Glomerular endothelial cell (primary cell): ENCODE results near the gene CFAP77. TPM values are rescaled to one million over a fixed set of nuclear protein-coding genes. Genes with fewer than 3 reads are reported as not detected.

Experiments
- DNase-seq: peaks from one replicate; pipeline ENCODE4 v3.0.0-alpha.2; 2011; ENCODE audit warnings: low read depth, low spot score; ENCODE audit errors: extremely low read depth
- total RNA-seq: library from RNA; depleted of rRNA; stranded (reverse); fragments of >200 nt; gene quantifications from 2 replicates; pipeline ENCODE4 v1.2.3, GENCODE V29; 2015

Gene CFAP77
- total RNA-seq, 1 donor from 2014 or later = not detected

DNA sequence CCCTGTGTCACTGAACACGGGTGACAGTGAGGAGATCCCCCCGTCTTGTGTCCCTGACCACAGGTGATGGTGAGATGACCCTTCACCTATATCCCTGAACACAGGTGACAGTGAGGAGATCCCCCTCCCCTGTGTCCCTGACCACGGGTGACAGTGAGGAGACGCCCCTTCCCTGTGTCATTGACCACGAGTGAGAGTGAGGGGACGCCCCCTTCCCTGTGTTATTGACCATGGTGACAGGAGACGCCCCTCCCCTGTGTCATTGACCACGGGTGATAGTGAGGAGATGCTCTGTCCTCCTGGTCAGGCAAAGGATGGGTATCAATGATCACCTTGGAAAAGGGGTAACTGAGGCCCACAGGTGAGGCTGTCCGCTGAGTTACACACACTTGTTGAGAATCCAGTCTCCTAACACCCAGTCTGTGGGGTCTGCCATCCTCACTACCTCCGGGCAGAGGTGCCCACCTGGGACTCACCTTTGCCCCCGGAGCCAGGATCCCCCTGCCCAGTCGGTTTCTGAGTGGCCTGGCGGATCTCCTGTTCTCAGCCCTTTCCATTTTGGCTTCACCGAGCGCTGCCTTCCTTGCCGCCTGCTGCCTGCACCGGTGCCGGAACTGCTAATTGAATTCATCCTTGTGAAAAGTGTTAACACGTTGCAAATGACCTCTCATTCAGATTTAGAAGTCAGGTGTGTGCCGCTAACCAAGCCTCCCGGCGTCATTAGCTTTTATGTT is 104.2 kb downstream of the CFAP77 start:
- no peak for DNase-seq

GRCh38 chr9:132514821-132515220 is 104.8 kb downstream of the CFAP77 start:
- no peak for DNase-seq

DNA sequence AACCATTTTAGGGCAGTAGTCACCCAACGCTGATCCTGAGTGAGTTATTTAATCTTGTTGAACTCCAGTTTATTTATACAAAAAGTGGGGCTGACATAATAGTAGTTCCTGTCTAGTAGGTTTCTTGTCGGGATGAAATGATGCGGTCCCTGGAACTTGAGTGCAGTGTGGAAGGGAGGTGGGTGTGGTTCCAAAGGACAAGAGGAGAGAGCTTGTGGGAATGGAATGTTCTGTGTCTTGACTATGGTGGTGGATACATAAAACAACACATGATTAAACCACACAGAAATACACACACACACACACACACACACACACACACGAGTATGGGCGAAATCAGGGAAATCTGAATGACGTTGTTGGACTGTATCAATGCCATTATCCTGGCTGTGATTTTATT is 106.3 kb downstream of the CFAP77 start:
- DNase-seq = no peak

- no peak for DNase-seq
Measured at GRCh38 chr9:132516911-132517310, 106.9 kb downstream of the CFAP77 start.

GRCh38 chr9:132517815-132518550 is 108.0 kb downstream of the CFAP77 start:
- no peak for DNase-seq

GRCh38 chr9:132518626-132519025 is 108.6 kb downstream of the CFAP77 start:
- DNase-seq = no peak

DNA sequence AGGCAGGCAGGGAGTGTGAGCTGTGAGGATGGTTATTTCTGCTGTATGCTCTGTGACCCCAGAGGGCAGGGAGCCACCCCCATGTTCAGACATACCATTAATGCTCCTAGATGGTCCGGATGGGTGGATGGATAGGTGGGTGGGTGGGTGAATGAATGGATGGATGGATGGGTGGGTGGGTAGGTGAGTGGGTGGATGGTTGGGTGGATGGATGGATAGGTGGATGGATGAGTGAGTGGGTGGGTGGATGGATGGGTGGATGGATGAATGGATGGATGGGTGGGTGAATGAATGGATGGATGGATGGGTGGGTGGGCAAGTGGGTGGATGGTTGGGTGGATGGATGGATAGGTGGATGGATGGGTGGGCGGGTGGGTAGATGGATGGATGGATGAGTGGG is 109.0 kb downstream of the CFAP77 start:
- no peak for DNase-seq

GRCh38 chr9:132520612-132521011 is 110.6 kb downstream of the CFAP77 start:
- no peak for DNase-seq

- DNase-seq = no peak
Measured at GRCh38 chr9:132525308-132526023, 115.5 kb downstream of the CFAP77 start.

- no peak for DNase-seq
Measured at GRCh38 chr9:132531195-132531594, 121.2 kb downstream of the CFAP77 start.

DNA sequence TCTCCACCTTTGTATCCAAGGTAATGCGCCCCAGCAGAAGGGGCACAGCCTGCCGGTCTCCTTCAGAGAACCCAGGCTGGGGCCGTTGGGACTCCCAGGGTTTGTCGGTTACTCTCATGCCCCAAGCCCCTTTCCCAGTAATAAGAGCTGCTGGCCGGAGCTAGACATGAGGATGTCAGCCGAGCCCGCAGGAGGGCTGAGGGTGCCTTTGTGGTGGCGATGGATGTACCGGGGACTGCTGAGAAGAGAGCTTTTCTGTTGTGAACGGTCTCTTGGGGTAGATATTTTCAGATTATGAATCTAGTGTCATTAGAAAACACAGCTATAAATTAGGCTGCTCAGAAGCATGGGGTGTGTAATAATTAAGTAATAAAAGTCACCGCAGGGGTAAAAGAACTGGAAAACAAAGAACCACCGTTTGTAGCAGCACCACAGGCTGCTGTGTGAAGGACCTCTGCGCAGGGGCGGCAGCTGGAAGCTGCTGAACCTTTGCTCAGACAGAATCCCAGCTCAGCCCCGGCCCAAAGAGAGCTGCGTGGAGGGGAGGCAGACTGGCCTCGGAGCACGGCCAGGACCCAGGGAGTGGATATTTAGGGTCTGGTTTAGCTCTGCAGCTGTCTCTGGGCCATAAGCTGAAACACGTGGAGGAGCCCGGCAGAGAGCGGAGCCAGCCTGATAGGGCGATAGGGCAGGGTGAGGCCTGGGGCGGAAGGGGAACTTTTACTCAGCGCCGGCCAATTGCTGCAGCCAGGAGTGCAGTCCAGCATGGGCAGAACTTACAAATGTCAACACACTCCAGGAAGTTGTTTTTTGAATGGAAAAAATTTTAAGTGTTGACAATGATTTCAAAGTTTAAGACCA is 121.9 kb downstream of the CFAP77 start:
- no peak for DNase-seq

GRCh38 chr9:132534832-132535231 is 124.8 kb downstream of the CFAP77 start:
- DNase-seq = no peak

DNA sequence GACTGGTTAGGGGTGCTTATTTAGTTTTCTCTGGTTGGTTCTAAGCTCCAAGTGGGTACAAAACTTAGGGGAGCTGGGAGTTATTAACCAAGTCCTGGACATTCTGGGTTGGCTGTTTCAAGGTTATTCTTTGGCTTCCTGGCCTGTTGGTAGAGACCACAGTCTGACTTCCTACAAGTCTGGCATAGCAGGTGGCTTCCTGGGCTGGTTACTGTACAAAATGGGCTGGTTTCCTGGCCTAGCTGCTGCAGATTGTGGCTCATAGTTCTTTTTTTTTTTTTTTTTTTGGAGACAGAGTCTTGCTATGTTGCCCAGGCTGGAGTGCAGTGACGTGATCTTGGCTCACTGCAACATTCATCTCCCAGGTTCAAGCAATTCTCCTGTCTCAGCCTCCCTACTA is 126.1 kb downstream of the CFAP77 start:
- DNase-seq = no peak

- DNase-seq = no peak
Measured at GRCh38 chr9:132537352-132537751, 127.3 kb downstream of the CFAP77 start.

DNA sequence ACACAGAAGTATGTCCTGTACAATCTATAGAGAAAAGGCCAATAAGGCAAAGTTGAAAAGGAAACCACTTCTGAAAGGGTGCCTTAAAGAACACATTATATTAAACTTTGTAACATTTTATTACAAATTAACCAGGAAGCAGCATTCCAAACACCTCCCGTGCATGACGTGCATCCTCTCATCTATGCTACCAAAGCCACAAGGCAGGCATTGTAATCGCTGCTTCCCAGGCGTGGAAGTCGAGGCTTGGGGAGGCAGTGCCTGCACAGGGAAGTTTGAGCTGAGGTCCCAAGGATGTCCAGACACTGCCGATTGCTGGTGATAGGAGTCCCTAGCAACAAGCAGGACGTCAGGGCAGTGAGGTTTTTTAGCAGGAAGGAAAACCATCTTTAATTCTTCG is 128.1 kb downstream of the CFAP77 start:
- DNase-seq = no peak

DNA sequence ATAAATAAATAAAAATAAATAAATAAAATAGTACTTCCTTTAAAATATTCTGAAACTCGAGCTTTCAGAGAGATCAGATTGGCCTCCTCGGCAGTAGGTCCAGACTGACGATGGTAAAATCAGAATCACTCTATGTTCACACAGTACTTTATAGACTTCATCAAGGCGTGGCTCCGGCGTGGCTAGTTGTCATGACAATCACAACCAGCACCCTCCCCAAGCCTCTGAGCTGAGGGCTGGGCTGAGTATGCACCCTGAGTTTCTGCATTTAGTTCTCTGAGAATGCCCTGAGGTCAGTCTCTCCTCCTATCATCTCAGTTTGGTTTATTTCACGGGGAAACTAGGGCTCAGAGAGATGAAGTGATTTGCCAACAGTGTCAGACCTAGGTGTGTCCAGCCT is 129.1 kb downstream of the CFAP77 start:
- no peak for DNase-seq

GRCh38 chr9:132541051-132541450 is 131.0 kb downstream of the CFAP77 start:
- DNase-seq = no peak

- no peak for DNase-seq
Measured at GRCh38 chr9:132541870-132542830, 132.1 kb downstream of the CFAP77 start.

DNA sequence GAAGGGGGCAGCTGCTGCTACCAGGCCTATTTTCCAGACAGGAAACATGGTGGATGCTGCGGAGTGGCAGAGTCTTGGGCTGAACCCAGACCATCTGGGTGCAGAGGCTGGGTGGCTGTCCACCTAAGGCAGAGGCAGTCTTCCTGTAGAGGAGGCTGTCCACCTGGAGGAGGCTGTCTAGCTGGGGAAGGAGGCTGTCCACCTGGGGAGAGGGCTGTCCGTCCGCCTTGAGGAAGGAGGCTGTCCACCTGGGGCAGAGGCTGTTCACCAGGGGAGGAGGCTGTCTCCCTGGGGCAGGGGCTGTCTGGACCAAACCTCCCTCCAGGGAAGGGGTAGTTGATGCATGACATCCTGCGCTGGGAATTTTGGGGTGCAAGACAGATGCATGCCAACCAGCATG is 133.2 kb downstream of the CFAP77 start:
- no peak for DNase-seq

DNA sequence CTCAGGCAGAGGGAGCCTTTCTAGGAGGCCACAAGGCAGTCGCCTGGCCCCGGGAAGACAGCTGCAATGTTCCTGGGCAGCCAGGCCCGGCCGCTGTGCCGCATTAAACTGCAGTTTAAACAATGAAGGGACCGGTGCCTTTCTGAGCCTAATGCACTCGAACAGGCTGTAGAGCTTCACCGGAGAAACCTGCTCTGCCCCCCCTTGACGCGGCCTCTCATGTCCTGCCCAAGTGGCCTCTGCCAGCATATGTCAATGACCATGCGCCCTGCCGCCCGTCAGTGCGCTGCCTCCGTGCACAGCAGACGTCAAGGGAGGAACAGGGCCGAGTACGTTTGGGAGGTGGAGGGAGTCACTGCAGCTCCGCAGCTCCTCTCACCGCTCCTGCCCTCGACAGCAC is 133.9 kb downstream of the CFAP77 start:
- DNase-seq = no peak
